Stomach (tissue), 4 donors: ENCODE data around the gene SH3GL1.

Experiments
- EP300 ChIP-seq: sonication (generic); formaldehyde crosslinking; IDR thresholded peaks from one replicate; pipeline ENCODE4 v1.6.1; 2017; ENCODE audit warnings: antibody characterized with exemption
- POLR2A ChIP-seq, 4 donors: fragments of 450-650 bp; IDR thresholded peaks; one replicate each; pipeline ENCODE4 v1.6.1; 2016; ENCODE audit warnings: antibody characterized with exemption in 4 of 4, control low read depth in 2 of 4, mild to moderate bottlenecking in 1 of 4, moderate library complexity in 1 of 4
- TF ChIP-seq, protein P1 (sequence below), 7 experiments: fragments of 450-650 bp in 4 of 7; fragments of 200-600 bp in 3 of 7; sonication (generic) in 3 of 7; IDR thresholded peaks; one replicate each; pipeline ENCODE4 v1.5.1; 2016 to 2019; ENCODE audit warnings: antibody characterized with exemption in 7 of 7, control low read depth in 2 of 7, mild to moderate bottlenecking in 1 of 7

DNA sequence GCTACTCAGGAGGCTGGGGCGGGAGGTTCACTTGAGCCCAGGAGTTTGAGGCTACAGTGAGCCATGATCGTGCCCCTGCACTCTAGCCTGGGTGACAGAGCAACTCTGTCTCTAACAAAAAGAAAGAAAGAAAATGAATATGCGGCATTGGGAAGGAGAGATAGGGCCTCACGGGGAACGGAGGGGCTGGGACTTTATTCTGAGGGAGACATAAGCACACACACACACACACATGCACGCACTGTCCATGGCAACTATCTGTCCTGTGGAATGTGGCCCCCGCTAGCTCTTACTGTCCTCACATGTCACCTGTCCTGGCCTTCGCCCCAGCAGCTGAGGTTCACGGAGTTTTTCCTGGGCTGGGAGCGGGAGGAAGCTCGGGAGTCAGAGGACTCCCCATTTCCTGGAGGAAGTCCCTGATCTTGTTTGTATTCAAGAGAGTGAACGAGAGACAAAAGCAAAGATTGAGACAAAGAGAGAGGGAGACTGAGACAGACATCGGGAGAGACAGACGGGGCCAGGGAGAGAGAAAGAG, 62.4 kb downstream of the SH3GL1 start:
- TF ChIP-seq, protein P1, sequence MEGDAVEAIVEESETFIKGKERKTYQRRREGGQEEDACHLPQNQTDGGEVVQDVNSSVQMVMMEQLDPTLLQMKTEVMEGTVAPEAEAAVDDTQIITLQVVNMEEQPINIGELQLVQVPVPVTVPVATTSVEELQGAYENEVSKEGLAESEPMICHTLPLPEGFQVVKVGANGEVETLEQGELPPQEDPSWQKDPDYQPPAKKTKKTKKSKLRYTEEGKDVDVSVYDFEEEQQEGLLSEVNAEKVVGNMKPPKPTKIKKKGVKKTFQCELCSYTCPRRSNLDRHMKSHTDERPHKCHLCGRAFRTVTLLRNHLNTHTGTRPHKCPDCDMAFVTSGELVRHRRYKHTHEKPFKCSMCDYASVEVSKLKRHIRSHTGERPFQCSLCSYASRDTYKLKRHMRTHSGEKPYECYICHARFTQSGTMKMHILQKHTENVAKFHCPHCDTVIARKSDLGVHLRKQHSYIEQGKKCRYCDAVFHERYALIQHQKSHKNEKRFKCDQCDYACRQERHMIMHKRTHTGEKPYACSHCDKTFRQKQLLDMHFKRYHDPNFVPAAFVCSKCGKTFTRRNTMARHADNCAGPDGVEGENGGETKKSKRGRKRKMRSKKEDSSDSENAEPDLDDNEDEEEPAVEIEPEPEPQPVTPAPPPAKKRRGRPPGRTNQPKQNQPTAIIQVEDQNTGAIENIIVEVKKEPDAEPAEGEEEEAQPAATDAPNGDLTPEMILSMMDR (IDR thresholded peaks at IDR 0.05): no peak
- TF ChIP-seq EP300 (no peak), POLR2A (IDR thresholded peaks at IDR 0.05) (no peak)
